K562 (cell line): Measurements from ENCODE around the gene KBTBD2. TPM values are rescaled to one million over a fixed set of nuclear protein-coding genes. Genes with fewer than 3 reads are reported as not detected.
A peak's percentile ranks its signal among the peaks of the same experiment; 100 is the strongest.

Experiments
- ATF7 ChIP-seq: fragments of 450-650 bp; IDR thresholded peaks from 2 replicates; pipeline ENCODE4 v1.7.1; 2014; ENCODE audit warnings: mild to moderate bottlenecking, moderate library complexity
- BMI1 ChIP-seq: fragments of 150-350 bp; IDR thresholded peaks from 2 replicates; pipeline ENCODE4 v1.6.1; 2014; ENCODE audit warnings: low read length
- BRD4 ChIP-seq: fragments of 200-600 bp; sonication (generic); IDR thresholded peaks from 2 replicates; pipeline ENCODE4 v1.6.1; 2017; ENCODE audit warnings: inconsistent platforms
- EP300 ChIP-seq: IDR thresholded peaks from 2 replicates; pipeline ENCODE4 v1.6.1; 2012; ENCODE audit warnings: low read length, improper control_type of control experiment
- FOXJ2 ChIP-seq: fragments of 200-800 bp; sonication (Bioruptor generic); IDR thresholded peaks from 2 replicates; pipeline ENCODE4 v1.6.1; 2016; ENCODE audit warnings: missing genetic modification characterization, missing compliant biosample characterization
- GTF2F1 ChIP-seq: IDR thresholded peaks from 2 replicates; pipeline ENCODE4 v1.6.1; 2011; ENCODE audit warnings: low read depth, low read length, improper control_type of control experiment
- HES1 ChIP-seq: fragments of 450-650 bp; IDR thresholded peaks from 2 replicates; pipeline ENCODE4 v1.6.1; 2016; ENCODE audit warnings: low read depth, mild to moderate bottlenecking, moderate library complexity
- HNRNPLL ChIP-seq: fragments of 200-400 bp; formaldehyde crosslinking; IDR thresholded peaks from 2 replicates; pipeline ENCODE4 v1.6.1; 2017; ENCODE audit warnings: low read length, low read depth, mild to moderate bottlenecking; ENCODE audit not compliant: poor library complexity, severe bottlenecking
- NR2C2 ChIP-seq, 2 experiments: fragments of 200-800 bp in 1 of 2; sonication (Bioruptor generic) in 1 of 2; sonication (generic) in 1 of 2; formaldehyde crosslinking in 1 of 2; IDR thresholded peaks; 2 replicates each; pipeline versions ENCODE4 v1.6.1 to v1.8.0; 2016 to 2022; ENCODE audit warnings: mild to moderate bottlenecking in 1 of 2, missing compliant biosample characterization in 1 of 2, missing genetic modification characterization in 1 of 2, missing genetic modification reagents in 1 of 2
- PML ChIP-seq: IDR thresholded peaks from 2 replicates; pipeline ENCODE4 v1.6.1; 2012; ENCODE audit warnings: low read length, inconsistent platforms
- PPARD ChIP-seq: fragments of 250-450 bp; sonication (Bioruptor Pico); IDR thresholded peaks from 2 replicates; pipeline ENCODE4 v1.8.0; 2022; ENCODE audit warnings: inconsistent platforms, mild to moderate bottlenecking, moderate library complexity
- PYGO2 ChIP-seq: fragments of 450-650 bp; IDR thresholded peaks from 2 replicates; pipeline ENCODE4 v1.6.1; 2016; ENCODE audit warnings: mild to moderate bottlenecking, missing genetic modification characterization, moderate library complexity, missing compliant biosample characterization
- SMARCA4 ChIP-seq: fragments of 450-650 bp; IDR thresholded peaks from 2 replicates; pipeline ENCODE4 v1.6.1; 2016
- TGIF2 ChIP-seq: sonication (generic); formaldehyde crosslinking; IDR thresholded peaks from 2 replicates; pipeline ENCODE4 v1.8.1; 2022; ENCODE audit warnings: mild to moderate bottlenecking, missing genetic modification reagents, moderate library complexity
- XRCC4 ChIP-seq: IDR thresholded peaks from one replicate; pipeline ENCODE4 v1.6.1; 2011; ENCODE audit not compliant: insufficient read depth, insufficient read length; ENCODE audit errors: extremely low read depth
- ZNF263 ChIP-seq: sonication (generic); formaldehyde crosslinking; IDR thresholded peaks from 2 replicates; pipeline ENCODE4 v1.8.0; 2022; ENCODE audit warnings: mild to moderate bottlenecking, missing genetic modification reagents, borderline replicate concordance
- ZNF584 ChIP-seq: fragments of 200-800 bp; sonication (Bioruptor generic); IDR thresholded peaks from 2 replicates; pipeline ENCODE4 v1.6.1; 2016; ENCODE audit warnings: low read depth, mild to moderate bottlenecking, missing genetic modification characterization, missing compliant biosample characterization
- polyA plus RNA-seq, 8 experiments: library from polyadenylated mRNA; depleted of rRNA in 4 of 8; stranded (reverse) in 5 of 8; unstranded in 3 of 8; fragments of >200 nt; fragmentation: Nextera tagmentation in 2 of 8; fragmentation: Illumina TruSeq in 1 of 8; extraction: Ambion mirVana in 2 of 8; extraction: Trizol in 1 of 8; gene quantifications; 2 replicates each; pipeline versions ENCODE4 v1.2.1 to v1.2.3, GENCODE V29; 2011 to 2014; ENCODE audit warnings: inconsistent platforms in 1 of 8, missing spikeins in 1 of 8
- total RNA-seq, 7 experiments: library from RNA; depleted of rRNA in 6 of 7; stranded (reverse); fragments of >200 nt in 6 of 7; fragmentation: Illumina TruSeq in 2 of 7; extraction: Trizol in 2 of 7; gene quantifications; 2 replicates each; pipeline versions ENCODE4 v1.2.1 to v1.2.3, GENCODE V29; 2011 to 2021; ENCODE audit warnings: low replicate concordance in 1 of 7
- TF ChIP-seq, protein P1 (sequence below), 2 experiments: fragments of 450-650 bp; IDR thresholded peaks; 2 replicates each; pipeline ENCODE4 v1.6.1; 2016; ENCODE audit warnings: mild to moderate bottlenecking in 2 of 2, borderline replicate concordance in 1 of 2, low read depth in 1 of 2, moderate library complexity in 1 of 2

The KBTBD2 gene
- total and polyA plus RNA-seq, 9 of the 15 experiments (the other 6 are each of a cell fraction or from before 2014, with no cell fraction given), result 22.8 to 62.2 (median 30.8) TPM

DNA sequence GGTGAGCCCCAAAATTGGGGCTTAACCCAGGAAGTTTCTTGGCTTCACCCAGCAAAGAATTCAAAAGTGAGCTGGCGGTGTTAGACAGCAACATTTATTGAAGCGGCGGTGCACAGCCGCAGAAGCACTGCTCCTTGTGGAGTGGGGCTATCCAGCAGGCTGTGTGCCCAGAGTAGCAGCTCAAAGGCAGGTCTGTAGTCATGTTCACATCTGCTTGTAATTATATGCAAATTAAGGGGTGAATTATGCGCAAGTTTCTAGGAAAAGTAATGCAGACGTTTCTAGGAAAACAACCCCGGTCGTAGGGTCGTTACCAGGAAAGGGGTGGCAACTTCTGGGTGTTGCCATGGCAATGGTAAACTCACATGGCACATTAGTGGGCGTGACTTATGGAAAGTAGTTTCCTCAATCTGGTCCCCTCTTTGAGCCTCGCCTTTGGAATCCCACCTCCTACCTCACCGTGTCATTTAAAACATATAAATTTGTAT, 13.7 kb upstream of the KBTBD2 start (continued):
- TF ChIP-seq HES1 (no peak), BMI1 (peak; percentile 99), PPARD (CRISPR knock-in tag) (no peak), PML (no peak), ZNF584 (CRISPR knock-in tag) (no peak), ATF7 (peak; percentile 92), ZNF263 (no peak), SMARCA4 (0 out of 2 replicates have a peak, but pooled peaks have one; percentile 25), FOXJ2 (tag) (peak; percentile 99), BRD4 (no peak), GTF2F1 (no peak; the same call in 1 of the 2 replicates), XRCC4 (no peak), PYGO2 (tag) (no peak), EP300 (peak; percentile 61; the same call in 1 of the 2 replicates), TGIF2 (no peak), HNRNPLL (peak; percentile 28), NR2C2 (CRISPR knock-in tag; IDR thresholded peaks at IDR 0.05) (no peak), NR2C2 (tag; IDR thresholded peaks at IDR 0.05) (peak; percentile 40; the same call in 1 of the 2 replicates)
- TF ChIP-seq, protein P1, sequence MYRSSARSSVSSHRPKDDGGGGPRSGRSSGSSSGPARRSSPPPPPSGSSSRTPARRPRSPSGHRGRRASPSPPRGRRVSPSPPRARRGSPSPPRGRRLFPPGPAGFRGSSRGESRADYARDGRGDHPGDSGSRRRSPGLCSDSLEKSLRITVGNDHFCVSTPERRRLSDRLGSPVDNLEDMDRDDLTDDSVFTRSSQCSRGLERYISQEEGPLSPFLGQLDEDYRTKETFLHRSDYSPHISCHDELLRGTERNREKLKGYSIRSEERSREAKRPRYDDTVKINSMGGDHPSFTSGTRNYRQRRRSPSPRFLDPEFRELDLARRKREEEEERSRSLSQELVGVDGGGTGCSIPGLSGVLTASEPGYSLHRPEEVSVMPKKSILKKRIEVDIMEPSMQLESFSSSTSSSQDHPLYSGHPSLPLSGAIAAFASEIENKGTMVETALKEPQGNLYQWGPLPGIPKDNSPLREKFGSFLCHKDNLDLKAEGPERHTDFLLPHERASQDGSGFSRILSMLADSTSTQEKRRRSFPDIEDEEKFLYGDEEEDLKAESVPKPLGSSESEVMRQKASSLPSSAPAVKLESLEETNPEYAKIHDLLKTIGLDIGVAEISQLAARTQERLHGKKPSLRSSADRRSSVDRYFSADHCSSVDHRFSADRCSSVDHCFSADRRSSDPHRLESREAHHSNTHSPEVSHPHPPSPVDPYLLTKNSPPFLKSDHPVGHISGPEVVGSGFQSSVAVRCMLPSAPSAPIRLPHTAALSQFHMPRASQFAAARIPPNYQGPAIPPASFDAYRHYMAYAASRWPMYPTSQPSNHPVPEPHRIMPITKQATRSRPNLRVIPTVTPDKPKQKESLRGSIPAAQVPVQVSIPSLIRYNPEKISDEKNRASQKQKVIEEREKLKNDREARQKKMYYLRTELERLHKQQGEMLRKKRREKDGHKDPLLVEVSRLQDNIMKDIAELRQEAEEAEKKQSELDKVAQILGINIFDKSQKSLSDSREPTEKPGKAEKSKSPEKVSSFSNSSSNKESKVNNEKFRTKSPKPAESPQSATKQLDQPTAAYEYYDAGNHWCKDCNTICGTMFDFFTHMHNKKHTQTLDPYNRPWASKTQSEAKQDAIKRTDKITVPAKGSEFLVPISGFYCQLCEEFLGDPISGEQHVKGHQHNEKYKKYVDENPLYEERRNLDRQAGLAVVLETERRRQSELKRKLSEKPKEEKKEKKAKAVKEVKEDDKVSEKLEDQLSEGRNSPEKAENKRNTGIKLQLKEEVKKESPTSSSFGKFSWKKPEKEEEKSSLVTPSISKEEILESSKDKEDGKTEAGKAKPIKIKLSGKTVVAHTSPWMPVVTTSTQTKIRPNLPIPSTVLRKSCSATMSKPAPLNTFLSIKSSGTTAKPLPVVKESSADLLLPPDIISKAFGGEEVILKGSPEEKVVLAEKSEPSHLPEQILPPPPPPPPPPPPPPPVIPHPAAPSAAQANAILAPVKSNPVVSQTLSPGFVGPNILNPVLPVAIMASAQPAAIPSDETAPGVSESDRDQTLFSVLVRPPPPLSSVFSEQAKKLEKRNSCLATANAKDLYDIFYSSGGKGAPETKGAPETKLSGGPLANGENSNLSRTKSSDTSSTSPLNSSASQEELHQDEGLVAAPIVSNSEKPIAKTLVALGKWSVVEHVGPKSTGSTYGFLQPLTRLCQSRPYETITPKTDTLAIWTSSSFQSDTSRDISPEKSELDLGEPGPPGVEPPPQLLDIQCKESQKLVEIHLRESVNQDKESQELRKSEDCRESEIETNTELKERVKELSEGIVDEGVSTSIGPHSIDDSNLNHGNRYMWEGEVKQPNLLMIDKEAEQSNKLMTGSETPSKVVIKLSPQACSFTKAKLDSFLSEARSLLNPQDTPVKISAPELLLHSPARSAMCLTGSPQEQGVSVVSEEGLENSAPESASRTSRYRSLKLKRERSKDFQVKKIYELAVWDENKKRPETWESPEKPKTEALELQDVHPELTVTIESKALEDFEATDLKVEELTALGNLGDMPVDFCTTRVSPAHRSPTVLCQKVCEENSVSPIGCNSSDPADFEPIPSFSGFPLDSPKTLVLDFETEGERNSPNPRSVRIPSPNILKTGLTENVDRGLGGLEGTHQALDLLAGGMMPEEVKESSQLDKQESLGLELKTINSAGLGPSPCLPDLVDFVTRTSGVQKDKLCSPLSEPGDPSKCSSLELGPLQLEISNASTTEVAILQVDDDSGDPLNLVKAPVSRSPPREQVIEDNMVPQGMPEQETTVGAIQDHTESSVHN (IDR thresholded peaks at IDR 0.05; ENCODE audit: borderline replicate concordance in 1 of 2, low read depth in 1 of 2), result peak in 1 of 2 experiments; percentile 72; a peak in 2 of 4 replicates
